Vagina (tissue), 2 donors: Measurements from ENCODE around the gene MARK3.

ENCODE experiments used
- POLR2AphosphoS5 ChIP-seq, 2 donors: sonication (generic); formaldehyde crosslinking; IDR thresholded peaks; one replicate each; pipeline ENCODE4 v1.9.0; 2017; ENCODE audit warnings: antibody characterized with exemption in 2 of 2, mild to moderate bottlenecking in 2 of 2, low read depth in 1 of 2; ENCODE audit not compliant: insufficient read depth in 1 of 2
- TF ChIP-seq, protein P1 (sequence below), 3 experiments: fragments of 450-650 bp in 2 of 3; fragments of 200-600 bp in 1 of 3; sonication (generic) in 1 of 3; IDR thresholded peaks; one replicate each; pipeline ENCODE4 v1.5.1; 2017 to 2019; ENCODE audit warnings: antibody characterized with exemption in 3 of 3, mild to moderate bottlenecking in 2 of 3, moderate library complexity in 2 of 3

DNA sequence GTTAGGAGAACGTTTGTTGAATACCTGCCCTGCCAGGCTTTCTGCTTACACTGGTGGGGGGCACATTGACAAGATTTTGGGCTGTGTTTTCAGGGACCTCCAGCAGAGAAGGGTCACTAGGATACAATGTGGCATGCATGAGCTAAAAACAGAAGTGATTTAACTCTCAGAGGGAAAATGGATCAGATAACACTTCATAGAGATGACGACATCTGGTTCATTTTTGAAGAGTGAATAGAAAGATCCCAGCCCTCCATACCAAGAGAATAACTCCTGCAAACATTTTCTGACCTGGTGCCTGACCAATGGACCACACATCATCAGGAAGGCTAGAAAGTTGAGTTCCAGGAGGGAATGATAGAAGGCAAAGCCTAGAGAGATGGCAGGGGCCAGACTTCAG lies 103.7 kb downstream of the MARK3 start:
- TF ChIP-seq, protein P1, sequence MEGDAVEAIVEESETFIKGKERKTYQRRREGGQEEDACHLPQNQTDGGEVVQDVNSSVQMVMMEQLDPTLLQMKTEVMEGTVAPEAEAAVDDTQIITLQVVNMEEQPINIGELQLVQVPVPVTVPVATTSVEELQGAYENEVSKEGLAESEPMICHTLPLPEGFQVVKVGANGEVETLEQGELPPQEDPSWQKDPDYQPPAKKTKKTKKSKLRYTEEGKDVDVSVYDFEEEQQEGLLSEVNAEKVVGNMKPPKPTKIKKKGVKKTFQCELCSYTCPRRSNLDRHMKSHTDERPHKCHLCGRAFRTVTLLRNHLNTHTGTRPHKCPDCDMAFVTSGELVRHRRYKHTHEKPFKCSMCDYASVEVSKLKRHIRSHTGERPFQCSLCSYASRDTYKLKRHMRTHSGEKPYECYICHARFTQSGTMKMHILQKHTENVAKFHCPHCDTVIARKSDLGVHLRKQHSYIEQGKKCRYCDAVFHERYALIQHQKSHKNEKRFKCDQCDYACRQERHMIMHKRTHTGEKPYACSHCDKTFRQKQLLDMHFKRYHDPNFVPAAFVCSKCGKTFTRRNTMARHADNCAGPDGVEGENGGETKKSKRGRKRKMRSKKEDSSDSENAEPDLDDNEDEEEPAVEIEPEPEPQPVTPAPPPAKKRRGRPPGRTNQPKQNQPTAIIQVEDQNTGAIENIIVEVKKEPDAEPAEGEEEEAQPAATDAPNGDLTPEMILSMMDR (IDR thresholded peaks at IDR 0.05), result no peak
- TF ChIP-seq POLR2AphosphoS5 (IDR thresholded peaks at IDR 0.05; ENCODE audit: insufficient read depth in 1 of 2, low read depth in 1 of 2), result no peak
